ENCODE results near the gene PHF2.
A peak's percentile ranks its signal among the peaks of the same experiment; 100 is the strongest.
"Not testable (repeated sequence)": the region's sequence is repeated elsewhere in the genome, so short reads cannot be mapped to it uniquely, and the experiment has no call there.

Gene PHF2

GRCh38 chr9:93667627-93668026 lies 91.2 kb downstream of the PHF2 start:
- no peak for ATAC-seq (replicated peaks)
- Mint-ChIP-seq H3K27me3 (no peaks in the 10 kb centered on the region), H3K4me3 (no peak overlapping the region), H3K4me1 (peaks cover 0 to 3% of the 10 kb centered on the region in 2 donors), H3K9me3 (peaks cover 3 to 8% of the 10 kb centered on the region in 2 donors), H3K36me3 (peaks cover 16 to 25% of the 10 kb centered on the region in 2 donors), H3K27ac (no peak overlapping the region)
- no peak for DNase-seq

GRCh38 chr9:93668261-93668871 lies 92.0 kb downstream of the PHF2 start:
- no peak for DNase-seq

GRCh38 chr9:93669116-93669957 lies 93.0 kb downstream of the PHF2 start:
- DNase-seq: no peak
- ATAC-seq (replicated peaks): no peak
- H3K36me3 Mint-ChIP-seq: peaks cover 22 to 39% of the 10 kb centered on the region in 2 donors
- H3K27me3 Mint-ChIP-seq: no peaks in the 10 kb centered on the region
- no peak overlapping the region for H3K4me3 Mint-ChIP-seq
- H3K4me1 Mint-ChIP-seq: peaks cover 0 to 3% of the 10 kb centered on the region in 2 donors
- peaks cover 3 to 8% of the 10 kb centered on the region in 2 donors for H3K9me3 Mint-ChIP-seq
- no peak overlapping the region for H3K27ac Mint-ChIP-seq

More at GRCh38 chr9:93668261-93668871, 92.0 kb downstream of the PHF2 start:
- H3K36me3 Mint-ChIP-seq: peaks cover 22 to 33% of the 10 kb centered on the region in 2 donors
- H3K9me3 Mint-ChIP-seq: peaks cover 3 to 8% of the 10 kb centered on the region in 2 donors
- no peak for ATAC-seq (replicated peaks)
- H3K27ac Mint-ChIP-seq: no peak overlapping the region
- H3K4me1 Mint-ChIP-seq: peaks cover 0 to 3% of the 10 kb centered on the region in 2 donors
- no peaks in the 10 kb centered on the region for H3K27me3 Mint-ChIP-seq
- H3K4me3 Mint-ChIP-seq: no peak overlapping the region

- no peak for ATAC-seq (replicated peaks)
- Mint-ChIP-seq H3K4me1 (peaks cover 0 to 3% of the 10 kb centered on the region in 2 donors), H3K36me3 (peaks cover 22 to 44% of the 10 kb centered on the region in 2 donors), H3K27ac (no peak overlapping the region), H3K27me3 (no peaks in the 10 kb centered on the region), H3K9me3 (peaks cover 3 to 8% of the 10 kb centered on the region in 2 donors), H3K4me3 (no peak overlapping the region)
- no peak for DNase-seq
These were observed 93.5 kb downstream of the PHF2 start for GRCh38 chr9:93669958-93670207.

- H3K27ac Mint-ChIP-seq: no peak overlapping the region
- no peak overlapping the region for H3K4me3 Mint-ChIP-seq
- DNase-seq (no peak), ATAC-seq (replicated peaks) (peak; percentile 29 to 48)
- peaks cover 3 to 8% of the 10 kb centered on the region in 2 donors for H3K9me3 Mint-ChIP-seq
- H3K4me1 Mint-ChIP-seq: peaks cover 0 to 3% of the 10 kb centered on the region in 2 donors
- no peaks in the 10 kb centered on the region for H3K27me3 Mint-ChIP-seq
- peaks cover 21 to 48% of the 10 kb centered on the region in 2 donors for H3K36me3 Mint-ChIP-seq
These were observed 94.0 kb downstream of the PHF2 start for GRCh38 chr9:93670208-93671019.

- Mint-ChIP-seq H3K27ac (no peak overlapping the region), H3K4me1 (peaks cover 0 to 3% of the 10 kb centered on the region in 2 donors), H3K9me3 (peaks cover 3 to 8% of the 10 kb centered on the region in 2 donors), H3K27me3 (no peaks in the 10 kb centered on the region), H3K4me3 (no peak overlapping the region), H3K36me3 (peaks cover 20 to 47% of the 10 kb centered on the region in 2 donors)
- ATAC-seq (replicated peaks) (no peak), DNase-seq (no peak)
These were observed 94.6 kb downstream of the PHF2 start for GRCh38 chr9:93671020-93671338.

- DNase-seq; H3K27me3 Mint-ChIP-seq; H3K4me3 Mint-ChIP-seq; H3K9me3 Mint-ChIP-seq; ATAC-seq (replicated peaks); H3K27ac Mint-ChIP-seq; H3K4me1 Mint-ChIP-seq: not testable (repeated sequence)
- peaks cover 27 to 61% of the 10 kb centered on the region in 2 donors for H3K36me3 Mint-ChIP-seq
These were observed 96.1 kb downstream of the PHF2 start for GRCh38 chr9:93672330-93673020.

- DNase-seq: no peak
- no peaks in the 10 kb centered on the region for H3K27me3 Mint-ChIP-seq
- ATAC-seq (replicated peaks): peak in 1 of 2 donors; percentile 23
- peaks cover 6 to 11% of the 10 kb centered on the region in 2 donors for H3K9me3 Mint-ChIP-seq
- peaks cover 34 to 68% of the 10 kb centered on the region in 2 donors for H3K36me3 Mint-ChIP-seq
- no peak overlapping the region for H3K4me3 Mint-ChIP-seq
- H3K27ac Mint-ChIP-seq: no peak overlapping the region
- H3K4me1 Mint-ChIP-seq: peaks cover 0 to 3% of the 10 kb centered on the region in 2 donors
These were observed 96.8 kb downstream of the PHF2 start for GRCh38 chr9:93673021-93673838.

GRCh38 chr9:93673839-93674334 lies 97.5 kb downstream of the PHF2 start:
- peaks cover 34 to 66% of the 10 kb centered on the region in 2 donors for H3K36me3 Mint-ChIP-seq
- no peak overlapping the region for H3K27ac Mint-ChIP-seq
- H3K4me3 Mint-ChIP-seq: no peak overlapping the region
- no peaks in the 10 kb centered on the region for H3K27me3 Mint-ChIP-seq
- H3K4me1 Mint-ChIP-seq: peaks cover 0 to 3% of the 10 kb centered on the region in 2 donors
- H3K9me3 Mint-ChIP-seq: peaks cover 6 to 11% of the 10 kb centered on the region in 2 donors
- ATAC-seq (replicated peaks) (no peak), DNase-seq (no peak)

- Mint-ChIP-seq H3K4me1 (peaks cover 0 to 3% of the 10 kb centered on the region in 2 donors), H3K27me3 (no peaks in the 10 kb centered on the region), H3K4me3 (no peak overlapping the region), H3K36me3 (peaks cover 33 to 63% of the 10 kb centered on the region in 2 donors), H3K9me3 (peaks cover 6 to 11% of the 10 kb centered on the region in 2 donors), H3K27ac (peak overlapping the region; percentile 51)
- ATAC-seq (replicated peaks) (no peak), DNase-seq (no peak)
These were observed 98.4 kb downstream of the PHF2 start for GRCh38 chr9:93674580-93675335.

- ATAC-seq (replicated peaks) (no peak), DNase-seq (no peak)
- H3K36me3 Mint-ChIP-seq: peaks cover 31 to 55% of the 10 kb centered on the region in 2 donors
- H3K27ac Mint-ChIP-seq: no peak overlapping the region
- peaks cover 0 to 3% of the 10 kb centered on the region in 2 donors for H3K4me1 Mint-ChIP-seq
- no peak overlapping the region for H3K4me3 Mint-ChIP-seq
- peaks cover 6 to 9% of the 10 kb centered on the region in 2 donors for H3K9me3 Mint-ChIP-seq
- H3K27me3 Mint-ChIP-seq: no peaks in the 10 kb centered on the region
These were observed 99.2 kb downstream of the PHF2 start for GRCh38 chr9:93675336-93676150.

Measured in stimulated activated naive B cell treated with anti-CD40 and anti-IgM and Interleukin-4, amounts not matched to agents 10 μg/mL and 1 μg/mL and 100 μg/mL, for 72 hours (primary cell).